K562 (cell line): ENCODE measurements around the gene FSTL4.

Experiments used
- CTCF ChIP-seq, 3 experiments: IDR thresholded peaks in 2 of 3; conservative IDR thresholded peaks in 1 of 3; 2 replicates each; pipeline ENCODE4 v1.5.1; 2011 to 2012; ENCODE audit warnings: low read length in 3 of 3, mild to moderate bottlenecking in 3 of 3, control low read depth in 2 of 3, improper control_type of control experiment in 1 of 3, inconsistent platforms in 1 of 3, low read depth in 1 of 3, mixed read lengths in 1 of 3, moderate library complexity in 1 of 3; ENCODE audit not compliant: insufficient read depth in 2 of 3
- ESRRA ChIP-seq: fragments of 450-650 bp; IDR thresholded peaks from 2 replicates; pipeline ENCODE4 v1.6.1; 2014; ENCODE audit warnings: low read depth, mild to moderate bottlenecking, moderate library complexity, borderline replicate concordance
- EZH2 ChIP-seq: IDR thresholded peaks from 2 replicates; pipeline ENCODE4 v1.6.1; 2012; ENCODE audit warnings: low read depth, mild to moderate bottlenecking, inconsistent platforms, low read length, borderline replicate concordance
- FOXK2 ChIP-seq, 2 experiments: fragments of 450-650 bp; IDR thresholded peaks in 1 of 2; conservative IDR thresholded peaks in 1 of 2; 2 replicates each; pipeline ENCODE4 v1.6.1; 2016; ENCODE audit warnings: low read depth in 2 of 2, mild to moderate bottlenecking in 1 of 2
- JUND ChIP-seq, 2 experiments: IDR thresholded peaks; 2 replicates in 1 of 2; 3 replicates in 1 of 2; pipeline ENCODE4 v1.6.1; 2011; ENCODE audit warnings: borderline replicate concordance in 2 of 2, low read depth in 2 of 2, low read length in 2 of 2, improper control_type of control experiment in 1 of 2, missing biosample characterization in 1 of 2, missing genetic modification characterization in 1 of 2, missing genetic modification reagents in 1 of 2
- MCM7 ChIP-seq, 2 experiments: fragments of 450-650 bp; IDR thresholded peaks; 2 replicates each; pipeline ENCODE4 v1.6.1; 2016 to 2018
- POLR2AphosphoS5 ChIP-seq: IDR thresholded peaks from 2 replicates; pipeline ENCODE4 v1.6.1; 2011; ENCODE audit warnings: mild to moderate bottlenecking, low read depth, low read length, moderate library complexity; ENCODE audit not compliant: control insufficient read depth, insufficient read depth
- POLR2B ChIP-seq: fragments of 450-650 bp; IDR thresholded peaks from 2 replicates; pipeline ENCODE4 v1.6.1; 2018; ENCODE audit warnings: low read depth; ENCODE audit not compliant: partially characterized antibody
- PURB ChIP-seq: sonication (generic); formaldehyde crosslinking; IDR thresholded peaks from 2 replicates; pipeline ENCODE4 v1.9.0; 2021; ENCODE audit warnings: low read depth, mild to moderate bottlenecking, missing genetic modification reagents
- RAD51 ChIP-seq: fragments of 450-650 bp; IDR thresholded peaks from 2 replicates; pipeline ENCODE4 v1.7.1; 2016; ENCODE audit warnings: low read depth, mild to moderate bottlenecking, borderline replicate concordance
- RFX5 ChIP-seq: IDR thresholded peaks from 2 replicates; pipeline ENCODE4 v1.6.1; 2011; ENCODE audit warnings: low read depth, mild to moderate bottlenecking, improper control_type of control experiment, low read length
- SMAD2 ChIP-seq: fragments of 150-350 bp; IDR thresholded peaks from 2 replicates; pipeline ENCODE4 v1.6.1; 2014; ENCODE audit warnings: low read depth, mild to moderate bottlenecking, low read length
- U2AF1 ChIP-seq: fragments of 200-400 bp; formaldehyde crosslinking; optimal IDR thresholded peaks from 2 replicates; pipeline ENCODE3; 2017; ENCODE audit warnings: mild to moderate bottlenecking, low read depth, low read length, moderate library complexity

- TF ChIP-seq JUND (IDR thresholded peaks at IDR 0.05; ENCODE audit: borderline replicate concordance, low read depth, low read length) (no peak), JUND (tag; IDR thresholded peaks at IDR 0.05; ENCODE audit: borderline replicate concordance, low read depth, low read length) (no peak), POLR2AphosphoS5 (no peak), SMAD2 (no peak), RFX5 (no peak), CTCF (IDR thresholded peaks at IDR 0.05 in 2 of 3, conservative IDR thresholded peaks at IDR 0.05 in 1 of 3; ENCODE audit: insufficient read depth in 2 of 3, low read depth in 1 of 3, low read length in 3 of 3) (peak; percentile 49 to 53 (median 51); a peak in 5 of 6 replicates), ESRRA (no peak), POLR2B (no peak), EZH2 (no peak), FOXK2 (conservative IDR thresholded peaks at IDR 0.05 in 1 of 2, IDR thresholded peaks at IDR 0.05 in 1 of 2; ENCODE audit: low read depth in 2 of 2) (no peak), MCM7 (IDR thresholded peaks at IDR 0.05) (no peak), PURB (no peak), U2AF1 (no peak), RAD51 (no peak)
Measured at GRCh38 chr5:133287500-133287899, 324.8 kb downstream of the FSTL4 start.
